Neuronal stem cell (in vitro differentiated cells): ENCODE results near the gene PNLIPRP2.

ENCODE experiments used
- DNase-seq: peaks from one replicate; pipeline ENCODE4 v3.0.0-alpha.2; 2013; ENCODE audit warnings: low spot score
- H2AFZ ChIP-seq: one replicate; pipeline ENCODE4 v1.6.1; 2013; ENCODE audit warnings: mild to moderate bottlenecking, low read length, inconsistent platforms
- H2AK5ac ChIP-seq: 2 replicates; pipeline ENCODE4 v1.6.1; 2013; ENCODE audit warnings: low read depth, mild to moderate bottlenecking, inconsistent platforms, low read length, moderate library complexity, mixed read lengths
- H2BK120ac ChIP-seq: 2 replicates; pipeline ENCODE4 v1.6.1; 2013; ENCODE audit warnings: low read depth, mild to moderate bottlenecking, inconsistent platforms, low read length, moderate library complexity, mixed read lengths
- H2BK12ac ChIP-seq: one replicate; pipeline ENCODE4 v1.6.1; 2013; ENCODE audit warnings: low read length, inconsistent platforms
- H2BK15ac ChIP-seq: 2 replicates; pipeline ENCODE4 v1.6.1; 2013; ENCODE audit warnings: mild to moderate bottlenecking, low read length, inconsistent platforms, mixed read lengths
- H2BK5ac ChIP-seq: one replicate; pipeline ENCODE4 v1.6.1; 2013; ENCODE audit warnings: inconsistent platforms, mild to moderate bottlenecking, low read length, moderate library complexity
- H3K14ac ChIP-seq: one replicate; pipeline ENCODE4 v1.6.1; 2013; ENCODE audit warnings: low read length, inconsistent platforms
- H3K18ac ChIP-seq: 2 replicates; pipeline ENCODE4 v1.6.1; 2013; ENCODE audit warnings: low read length, inconsistent platforms
- H3K23ac ChIP-seq: 2 replicates; pipeline ENCODE4 v1.6.1; 2013; ENCODE audit warnings: low read depth, mild to moderate bottlenecking, mixed read lengths, low read length, inconsistent platforms; ENCODE audit not compliant: poor library complexity
- H3K27ac ChIP-seq: replicated peaks from 3 replicates; pipeline ENCODE4 v1.5.1; 2013; ENCODE audit warnings: low read length, inconsistent platforms
- H3K27me3 ChIP-seq, 3 experiments: 2 replicates each; pipeline ENCODE4 v1.6.1; 2013; ENCODE audit warnings: low read length in 3 of 3, mild to moderate bottlenecking in 2 of 3, inconsistent platforms in 1 of 3, low read depth in 1 of 3, mixed read lengths in 1 of 3, moderate library complexity in 1 of 3; ENCODE audit not compliant: control insufficient read depth in 3 of 3, insufficient read depth in 3 of 3
- H3K36me3 ChIP-seq, 2 donors: replicated peaks in 1 of 2; 2 replicates each; pipeline ENCODE4 v1.6.1; 2013; ENCODE audit warnings: low read length in 2 of 2; ENCODE audit not compliant: control insufficient read depth in 2 of 2, insufficient read depth in 2 of 2
- H3K4ac ChIP-seq: 2 replicates; pipeline ENCODE4 v1.6.1; 2013; ENCODE audit warnings: inconsistent platforms, mild to moderate bottlenecking, low read length, moderate library complexity
- H3K4me1 ChIP-seq, 2 donors: 1 replicate in 1 of 2; 2 replicates in 1 of 2; pipeline ENCODE4 v1.6.1; 2013; ENCODE audit warnings: low read length in 2 of 2, low read depth in 1 of 2; ENCODE audit not compliant: control insufficient read depth in 2 of 2, insufficient read depth in 1 of 2
- H3K4me2 ChIP-seq: one replicate; pipeline ENCODE4 v1.6.1; 2013; ENCODE audit warnings: mild to moderate bottlenecking, low read length, inconsistent platforms; ENCODE audit not compliant: insufficient read depth, poor library complexity, severe bottlenecking
- H3K4me3 ChIP-seq, 2 donors: 2 replicates each; pipeline ENCODE4 v1.5.1; 2013; ENCODE audit warnings: low read length in 2 of 2, mild to moderate bottlenecking in 2 of 2, inconsistent platforms in 1 of 2, moderate library complexity in 1 of 2
- H3K79me1 ChIP-seq: one replicate; pipeline ENCODE4 v1.6.1; 2013; ENCODE audit warnings: low read depth, mild to moderate bottlenecking, inconsistent platforms, low read length, moderate library complexity
- H3K9ac ChIP-seq: one replicate; pipeline ENCODE4 v1.6.1; 2013; ENCODE audit warnings: mild to moderate bottlenecking, low read depth, low read length, inconsistent platforms; ENCODE audit not compliant: poor library complexity
- H3K9me3 ChIP-seq, 2 donors: replicated peaks in 1 of 2; 2 replicates each; pipeline versions ENCODE3 to v1.6.1; 2013; ENCODE audit warnings: low read length in 2 of 2, mild to moderate bottlenecking in 2 of 2, inconsistent platforms in 1 of 2, low read depth in 1 of 2, mixed read lengths in 1 of 2, moderate library complexity in 1 of 2; ENCODE audit not compliant: control insufficient read depth in 2 of 2, insufficient read depth in 1 of 2
- H4K8ac ChIP-seq: one replicate; pipeline ENCODE4 v1.6.1; 2013; ENCODE audit warnings: low read depth, mild to moderate bottlenecking, inconsistent platforms, low read length, moderate library complexity
- H4K91ac ChIP-seq: one replicate; pipeline ENCODE4 v1.6.1; 2013; ENCODE audit warnings: low read length, low read depth, mild to moderate bottlenecking, inconsistent platforms; ENCODE audit not compliant: poor library complexity
- WGBS, 2 donors: extraction: QIAGEN DNeasy Blood & Tissue Kit; methylation state at CpG; one replicate each; pipeline ENCODE4 v1.1.7; 2013; ENCODE audit warnings: missing lambda C conversion rate in 2 of 2, mixed read lengths in 1 of 2; ENCODE audit not compliant: insufficient read length in 2 of 2, insufficient replicate concordance in 1 of 2; ENCODE audit errors: extremely low coverage in 2 of 2; 5-methylcytosine and 5-hydroxymethylcytosine counted together

Gene PNLIPRP2

GRCh38 chr10:116596062-116596461 is 24.7 kb upstream of the PNLIPRP2 start:
- no peak overlapping the region for H3K4me2 ChIP-seq
- no peak for DNase-seq
- no peak overlapping the region for H3K9ac ChIP-seq
- H4K91ac ChIP-seq, result no peak overlapping the region
- no peaks in the 10 kb centered on the region for H3K79me1 ChIP-seq
- no peak overlapping the region for H2BK5ac ChIP-seq
- no peak overlapping the region for H2BK15ac ChIP-seq
- no CpG with 5 or more reads among the region's 2 CpGs for WGBS, 2 donors
- no peak overlapping the region for H3K23ac ChIP-seq
- H3K4me3 ChIP-seq, result no peak overlapping the region
- H2BK120ac ChIP-seq, result no peak overlapping the region
- no peak overlapping the region for H2BK12ac ChIP-seq
- no peak overlapping the region for H4K8ac ChIP-seq
- no peak overlapping the region for H2AK5ac ChIP-seq
- H3K14ac ChIP-seq, result no peak overlapping the region
- H3K9me3 ChIP-seq, result no peaks in the 10 kb centered on the region
- H3K27me3 ChIP-seq, result no peaks in the 10 kb centered on the region
- no peak overlapping the region for H3K27ac ChIP-seq
- H3K4me1 ChIP-seq, result no peaks in the 10 kb centered on the region
- no peak overlapping the region for H2AFZ ChIP-seq
- no peak overlapping the region for H3K18ac ChIP-seq
- no peaks in the 10 kb centered on the region for H3K36me3 ChIP-seq
- H3K4ac ChIP-seq, result no peak overlapping the region

GRCh38 chr10:116597543-116597942 is 23.2 kb upstream of the PNLIPRP2 start:
- Histone ChIP-seq H2AFZ (no peak overlapping the region), H3K23ac (no peak overlapping the region), H3K14ac (no peak overlapping the region), H2BK15ac (no peak overlapping the region), H3K4me1 (no peaks in the 10 kb centered on the region), H3K18ac (no peak overlapping the region), H4K91ac (no peak overlapping the region), H2BK5ac (no peak overlapping the region), H3K27ac (no peak overlapping the region), H3K4ac (no peak overlapping the region), H2AK5ac (no peak overlapping the region), H3K4me2 (no peak overlapping the region), H2BK120ac (no peak overlapping the region), H3K36me3 (no peaks in the 10 kb centered on the region), H4K8ac (no peak overlapping the region), H3K9me3 (no peaks in the 10 kb centered on the region), H3K27me3 (no peaks in the 10 kb centered on the region), H2BK12ac (no peak overlapping the region), H3K4me3 (no peak overlapping the region), H3K79me1 (no peaks in the 10 kb centered on the region), H3K9ac (peak overlapping the region; percentile 36)
- no CpG with 5 or more reads among the region's 5 CpGs for WGBS, 2 donors
- no peak for DNase-seq

- Histone ChIP-seq H3K14ac (no peak overlapping the region), H4K8ac (no peak overlapping the region), H4K91ac (no peak overlapping the region), H3K27ac (no peak overlapping the region), H3K4ac (no peak overlapping the region), H2AFZ (no peak overlapping the region), H2BK15ac (no peak overlapping the region), H2BK12ac (no peak overlapping the region), H3K18ac (no peak overlapping the region), H3K4me1 (no peaks in the 10 kb centered on the region), H3K4me3 (no peak overlapping the region), H2AK5ac (no peak overlapping the region), H3K79me1 (no peaks in the 10 kb centered on the region), H2BK5ac (no peak overlapping the region), H2BK120ac (no peak overlapping the region), H3K4me2 (no peak overlapping the region), H3K23ac (no peak overlapping the region), H3K9ac (no peak overlapping the region), H3K27me3 (no peaks in the 10 kb centered on the region), H3K9me3 (no peaks in the 10 kb centered on the region), H3K36me3 (no peaks in the 10 kb centered on the region)
- DNase-seq, result no peak
Measured at GRCh38 chr10:116598329-116598728, 22.4 kb upstream of the PNLIPRP2 start.

GRCh38 chr10:116599991-116600390 is 20.8 kb upstream of the PNLIPRP2 start:
- WGBS, 2 donors, result no CpG with 5 or more reads among the region's 5 CpGs
- DNase-seq, result no peak
- no peaks in the 10 kb centered on the region for H3K4me1 ChIP-seq
- no peak overlapping the region for H2BK5ac ChIP-seq
- no peak overlapping the region for H2AK5ac ChIP-seq
- no peak overlapping the region for H3K18ac ChIP-seq
- no peak overlapping the region for H3K4me2 ChIP-seq
- H3K27me3 ChIP-seq, result no peaks in the 10 kb centered on the region
- H3K79me1 ChIP-seq, result no peaks in the 10 kb centered on the region
- H2BK120ac ChIP-seq, result no peak overlapping the region
- no peaks in the 10 kb centered on the region for H3K9me3 ChIP-seq
- H3K14ac ChIP-seq, result no peak overlapping the region
- no peak overlapping the region for H3K9ac ChIP-seq
- no peak overlapping the region for H4K8ac ChIP-seq
- no peak overlapping the region for H4K91ac ChIP-seq
- H2AFZ ChIP-seq, result no peak overlapping the region
- H2BK12ac ChIP-seq, result no peak overlapping the region
- no peak overlapping the region for H3K27ac ChIP-seq
- H2BK15ac ChIP-seq, result no peak overlapping the region
- no peak overlapping the region for H3K4ac ChIP-seq
- no peaks in the 10 kb centered on the region for H3K36me3 ChIP-seq
- H3K4me3 ChIP-seq, result no peak overlapping the region
- no peak overlapping the region for H3K23ac ChIP-seq
